DOHH2 (cell line): ENCODE results near the gene TTC39B.

Experiments
- H3F3A ChIP-seq: fragments of 200-600 bp; sonication (generic), shearing (Covaris generic); 2 replicates; pipeline ENCODE4 v1.6.0; 2016; ENCODE audit warnings: antibody characterized with exemption, mild to moderate bottlenecking; ENCODE audit not compliant: control insufficient read depth, insufficient read depth
- H3K27ac ChIP-seq: fragments of 200-600 bp; sonication (generic); 2 replicates; pipeline ENCODE4 v1.5.1; 2014; ENCODE audit warnings: low read depth, mild to moderate bottlenecking, low read length, moderate library complexity
- H3K27me3 ChIP-seq: fragments of 200-600 bp; sonication (generic); 2 replicates; pipeline ENCODE4 v1.6.1; 2014; ENCODE audit warnings: mild to moderate bottlenecking, low read length, mixed read lengths; ENCODE audit not compliant: control insufficient read depth
- H3K36me3 ChIP-seq: fragments of 200-600 bp; sonication (generic); 2 replicates; pipeline ENCODE4 v1.6.1; 2014; ENCODE audit warnings: mild to moderate bottlenecking, low read length, moderate library complexity, mixed read lengths; ENCODE audit not compliant: control insufficient read depth
- H3K4me1 ChIP-seq: fragments of 200-600 bp; sonication (generic); 2 replicates; pipeline ENCODE4 v1.6.1; 2014; ENCODE audit warnings: mild to moderate bottlenecking, low read length, mixed read lengths; ENCODE audit not compliant: control insufficient read depth
- H3K4me2 ChIP-seq: fragments of 200-600 bp; sonication (generic); 2 replicates; pipeline ENCODE4 v1.6.0; 2014; ENCODE audit warnings: mild to moderate bottlenecking, low read length, moderate library complexity
- H3K4me3 ChIP-seq: fragments of 200-600 bp; sonication (generic); 2 replicates; pipeline ENCODE4 v1.5.1; 2014; ENCODE audit warnings: mild to moderate bottlenecking, low read length, mixed read lengths
- H3K79me2 ChIP-seq: fragments of 200-600 bp; sonication (generic); 2 replicates; pipeline ENCODE4 v1.6.1; 2014; ENCODE audit warnings: mild to moderate bottlenecking, low read length, mixed read lengths; ENCODE audit not compliant: control insufficient read depth
- H3K9me2 ChIP-seq: fragments of 200-600 bp; sonication (generic); replicated peaks from 2 replicates; pipeline ENCODE4 v1.6.1; 2014; ENCODE audit warnings: mild to moderate bottlenecking, low read length, mixed read lengths; ENCODE audit not compliant: control insufficient read depth
- H3K9me3 ChIP-seq: fragments of 200-600 bp; sonication (generic); 2 replicates; pipeline ENCODE4 v1.6.1; 2014; ENCODE audit warnings: antibody characterized with exemption, low read length, mixed read lengths; ENCODE audit not compliant: control insufficient read depth, insufficient read depth
- H4K20me1 ChIP-seq: fragments of 200-600 bp; sonication (generic); 2 replicates; pipeline ENCODE4 v1.6.0; 2014; ENCODE audit warnings: low read depth, mild to moderate bottlenecking, antibody characterized with exemption, low read length, moderate library complexity; ENCODE audit not compliant: control insufficient read depth, insufficient read depth
- CTCF ChIP-seq: fragments of 200-600 bp; sonication (generic); IDR thresholded peaks from one replicate; pipeline ENCODE4 v1.5.1; 2014; ENCODE audit warnings: antibody characterized with exemption, mild to moderate bottlenecking, low read depth, low read length; ENCODE audit not compliant: poor library complexity, severe bottlenecking
- EZH2phosphoT487 ChIP-seq: fragments of 200-600 bp; sonication (generic); IDR thresholded peaks from 2 replicates; pipeline ENCODE4 v1.6.1; 2017; ENCODE audit warnings: borderline replicate concordance, mild to moderate bottlenecking, antibody characterized with exemption, low read length, moderate library complexity, mixed read lengths

TTC39B gene

GRCh38 chr9:15294604-15295003, 12.4 kb downstream of the TTC39B start:
- Histone ChIP-seq H3K9me3 (no peaks in the 10 kb centered on the region), H3K9me2 (no peaks in the 10 kb centered on the region), H3K27me3 (no peaks in the 10 kb centered on the region), H3K4me1 (peaks cover 10% of the 10 kb centered on the region), H3K4me2 (no peak overlapping the region), H3K4me3 (no peak overlapping the region), H3K36me3 (no peaks in the 10 kb centered on the region), H3K27ac (no peak overlapping the region), H3F3A (no peaks in the 10 kb centered on the region), H3K79me2 (no peaks in the 10 kb centered on the region), H4K20me1 (no peaks in the 10 kb centered on the region)
- TF ChIP-seq CTCF (no peak), EZH2phosphoT487 (no peak)

- no peaks in the 10 kb centered on the region for H3K36me3 ChIP-seq
- H3K27me3 ChIP-seq: no peaks in the 10 kb centered on the region
- H4K20me1 ChIP-seq: no peaks in the 10 kb centered on the region
- peaks cover 10% of the 10 kb centered on the region for H3K4me1 ChIP-seq
- H3K9me2 ChIP-seq: no peaks in the 10 kb centered on the region
- H3K4me3 ChIP-seq: no peak overlapping the region
- no peaks in the 10 kb centered on the region for H3F3A ChIP-seq
- no peaks in the 10 kb centered on the region for H3K79me2 ChIP-seq
- H3K4me2 ChIP-seq: no peak overlapping the region
- H3K27ac ChIP-seq: no peak overlapping the region
- H3K9me3 ChIP-seq: no peaks in the 10 kb centered on the region
- TF ChIP-seq CTCF (no peak), EZH2phosphoT487 (no peak)
Measured at GRCh38 chr9:15293804-15294316, 13.2 kb downstream of the TTC39B start.

- Histone ChIP-seq H3K36me3 (no peaks in the 10 kb centered on the region), H3K27me3 (no peaks in the 10 kb centered on the region), H3K4me2 (no peak overlapping the region), H3K9me2 (no peaks in the 10 kb centered on the region), H3K27ac (no peak overlapping the region), H3K9me3 (no peaks in the 10 kb centered on the region), H3K4me1 (peaks cover 10% of the 10 kb centered on the region), H4K20me1 (no peaks in the 10 kb centered on the region), H3K79me2 (no peaks in the 10 kb centered on the region), H3K4me3 (no peak overlapping the region), H3F3A (no peaks in the 10 kb centered on the region)
- TF ChIP-seq EZH2phosphoT487 (no peak), CTCF (no peak)
Measured at GRCh38 chr9:15293084-15293483, 13.9 kb downstream of the TTC39B start.
